Measurements from ENCODE around the gene SPI1. TPM values are rescaled to one million over a fixed set of nuclear protein-coding genes. Genes with fewer than 3 reads are reported as not detected.

The SPI1 gene
- total RNA-seq, 2 experiments from 2014 or later, result 4.9 to 5.9 TPM

GRCh38 chr11:47403571-47403970, 25.2 kb upstream of the SPI1 start:
- Histone ChIP-seq H3K4me3 (ENCODE audit: low read length) (no peak overlapping the region), H3K9me3 (ENCODE audit: control insufficient read depth in 1 of 2, insufficient read depth in 1 of 2, low read length in 2 of 2) (no peaks in the 10 kb centered on the region), H3K4me1 (ENCODE audit: insufficient read depth, low read length) (peaks cover 35% of the 10 kb centered on the region), H3K36me3 (ENCODE audit: insufficient read depth, low read length) (no peaks in the 10 kb centered on the region), H3K27me3 (ENCODE audit: control insufficient read depth in 1 of 2, insufficient read depth in 2 of 2, low read length in 2 of 2) (no peaks in the 10 kb centered on the region), H3K27ac (ENCODE audit: low read depth in 1 of 2, low read length in 2 of 2) (no peak overlapping the region)
- no peaks in the 10 kb centered on the region for H3K9me3 Mint-ChIP-seq
- H3K27me3 Mint-ChIP-seq, result no peaks in the 10 kb centered on the region
- intact Hi-C loops (cut with DNase I, micrococcal nuclease), result loop anchor here in 1 of 2 experiments (10.0 kb wide), 2 partner anchors 361 to 469 kb away; partner anchors contain the start of genes CSTPP1 and FNBP4
- CTCF ChIA-PET, result interaction anchor here (1.7 to 2.2 kb wide), 2 partner anchors 29 to 31 kb away, joined by 4 to 10 read pairs; no protein-coding TSS in a partner anchor
- no peak overlapping the region for H3K4me3 Mint-ChIP-seq
- no peak overlapping the region for H3K27ac Mint-ChIP-seq
- DNase-seq (no peak), ATAC-seq (ENCODE audit: poor library complexity) (no peak)
- no peak for TF ChIP-seq CTCF (IDR thresholded peaks at IDR 0.05)
- H3K36me3 Mint-ChIP-seq (ENCODE audit: low read depth), result peaks cover 5% of the 10 kb centered on the region
- POLR2A ChIA-PET, result interaction anchor here (1.6 kb wide), 1 partner anchor 9 kb away, joined by 8 read pairs; no protein-coding TSS in a partner anchor
- peaks cover 27% of the 10 kb centered on the region for H3K4me1 Mint-ChIP-seq (ENCODE audit: low read depth)

- no peaks in the 10 kb centered on the region for H3K27me3 ChIP-seq (ENCODE audit: control insufficient read depth in 1 of 2, insufficient read depth in 2 of 2, low read length in 2 of 2)
- Mint-ChIP-seq H3K4me3 (no peak overlapping the region), H3K36me3 (ENCODE audit: low read depth) (peaks cover 5% of the 10 kb centered on the region), H3K9me3 (no peaks in the 10 kb centered on the region), H3K27me3 (no peaks in the 10 kb centered on the region), H3K27ac (no peak overlapping the region), H3K4me1 (ENCODE audit: low read depth) (peaks cover 31% of the 10 kb centered on the region)
- no peak overlapping the region for H3K4me3 ChIP-seq (ENCODE audit: low read length)
- peaks cover 35% of the 10 kb centered on the region for H3K4me1 ChIP-seq (ENCODE audit: insufficient read depth, low read length)
- DNase-seq (no peak), ATAC-seq (ENCODE audit: poor library complexity) (no peak)
- no peaks in the 10 kb centered on the region for H3K36me3 ChIP-seq (ENCODE audit: insufficient read depth, low read length)
- H3K9me3 ChIP-seq (ENCODE audit: control insufficient read depth in 1 of 2, insufficient read depth in 1 of 2, low read length in 2 of 2), result no peaks in the 10 kb centered on the region
- TF ChIP-seq CTCF (IDR thresholded peaks at IDR 0.05), result no peak
- CTCF ChIA-PET, result interaction anchor here (1.7 to 2.2 kb wide), 2 partner anchors 29 to 31 kb away, joined by 4 to 10 read pairs; no protein-coding TSS in a partner anchor
- POLR2A ChIA-PET, result interaction anchor here (1.6 kb wide), 1 partner anchor 8 kb away, joined by 8 read pairs; no protein-coding TSS in a partner anchor
- no peak overlapping the region for H3K27ac ChIP-seq (ENCODE audit: low read depth in 1 of 2, low read length in 2 of 2)
- intact Hi-C loops (cut with DNase I, micrococcal nuclease), result loop anchor here in 1 of 2 experiments (10.0 kb wide), 2 partner anchors 362 to 468 kb away; partner anchors contain the start of genes CSTPP1 and FNBP4
These were observed 24.8 kb upstream of the SPI1 start for GRCh38 chr11:47403135-47403534.

- H3K4me1 ChIP-seq (ENCODE audit: insufficient read depth, low read length), result peaks cover 27% of the 10 kb centered on the region
- peak overlapping the region; percentile 90 for H3K4me3 Mint-ChIP-seq
- H3K36me3 ChIP-seq (ENCODE audit: insufficient read depth, low read length), result no peaks in the 10 kb centered on the region
- peak overlapping the region; percentile 71 for H3K4me3 ChIP-seq (ENCODE audit: low read length)
- POLR2A ChIA-PET, result interaction anchor here (0.8 to 1.7 kb wide), 3 partner anchors 8 to 27 kb away, joined by 3 to 12 read pairs (median 10); partner anchors contain the start of genes PSMC3 and SLC39A13
- no peaks in the 10 kb centered on the region for H3K27me3 Mint-ChIP-seq
- ATAC-seq (ENCODE audit: poor library complexity) (peak; percentile 9), DNase-seq (no peak)
- no peak for TF ChIP-seq CTCF (IDR thresholded peaks at IDR 0.05)
- intact Hi-C loops (cut with DNase I, micrococcal nuclease), result loop anchor here in 1 of 2 experiments (10.0 kb wide), 2 partner anchors 364 to 466 kb away; partner anchors contain the start of genes CSTPP1 and FNBP4
- H3K36me3 Mint-ChIP-seq (ENCODE audit: low read depth), result no peaks in the 10 kb centered on the region
- no peaks in the 10 kb centered on the region for H3K27me3 ChIP-seq (ENCODE audit: control insufficient read depth in 1 of 2, insufficient read depth in 2 of 2, low read length in 2 of 2)
- peaks cover 26% of the 10 kb centered on the region for H3K4me1 Mint-ChIP-seq (ENCODE audit: low read depth)
- H3K9me3 ChIP-seq (ENCODE audit: control insufficient read depth in 1 of 2, insufficient read depth in 1 of 2, low read length in 2 of 2), result no peaks in the 10 kb centered on the region
- no peaks in the 10 kb centered on the region for H3K9me3 Mint-ChIP-seq
- H3K27ac ChIP-seq (ENCODE audit: low read depth in 1 of 2, low read length in 2 of 2), result peak overlapping the region in 1 of 2 donors; percentile 67
- H3K27ac Mint-ChIP-seq, result peak overlapping the region; percentile 78
- CTCF ChIA-PET, result interaction anchor here (0.6 to 2.0 kb wide), 2 partner anchors 8 to 27 kb away, joined by 3 to 9 read pairs; partner anchors contain the start of gene SLC39A13
These were observed 22.5 kb upstream of the SPI1 start for GRCh38 chr11:47400768-47401279.

All from CD4-positive, alpha-beta T cell (primary cell).